Mononuclear cell (primary cell): ENCODE data around the gene PPP1CB. TPM values are rescaled to one million over a fixed set of nuclear protein-coding genes. Genes with fewer than 3 reads are reported as not detected.
A peak's percentile ranks its signal among the peaks of the same experiment; 100 is the strongest.
"Not testable (repeated sequence)": the region's sequence is repeated elsewhere in the genome, so short reads cannot be mapped to it uniquely, and the experiment has no call there.

Experiments
- H3K27me3 ChIP-seq: 2 replicates; pipeline ENCODE4 v1.6.0; 2011; ENCODE audit warnings: low read length, control low read depth; ENCODE audit not compliant: insufficient read depth
- H3K4me1 ChIP-seq: 2 replicates; pipeline ENCODE4 v1.5.1; 2011; ENCODE audit warnings: mild to moderate bottlenecking, low read length, control low read depth; ENCODE audit not compliant: insufficient read depth
- H3K4me3 ChIP-seq: 2 replicates; pipeline ENCODE4 v1.5.1; 2011; ENCODE audit warnings: mild to moderate bottlenecking, low read length, moderate library complexity
- H3K9me3 ChIP-seq: 2 replicates; pipeline ENCODE4 v1.5.1; 2011; ENCODE audit warnings: low read depth, mild to moderate bottlenecking, control low read depth, low read length
- total RNA-seq: library from RNA; depleted of rRNA; stranded (reverse); fragments of >200 nt; gene quantifications from one replicate; pipeline ENCODE4 v1.2.3, GENCODE V29; 2012

Gene PPP1CB
- total RNA-seq, 1 donor = 300 TPM

DNA sequence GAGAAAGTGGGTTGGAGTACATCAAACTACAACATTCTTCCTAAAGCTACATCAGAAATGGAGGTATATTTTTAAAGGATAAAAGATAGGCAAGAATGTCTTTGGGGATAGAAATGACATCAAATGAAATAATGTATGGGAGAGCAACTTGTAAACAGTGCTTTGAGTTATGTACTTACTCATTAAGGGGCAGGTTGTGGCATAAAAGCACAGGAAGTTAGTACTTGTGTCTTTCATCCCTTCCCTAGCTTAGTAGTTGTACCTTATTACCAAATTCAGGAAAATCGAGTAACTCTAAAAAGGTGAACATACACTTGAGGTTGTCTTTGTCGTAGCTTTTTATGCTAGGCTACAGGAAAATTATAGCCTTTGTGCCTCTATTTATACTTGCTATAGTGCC lies 28.9 kb downstream of the PPP1CB start:
- Histone ChIP-seq H3K9me3 (no peaks in the 10 kb centered on the region), H3K4me1 (peaks cover 2% of the 10 kb centered on the region), H3K27me3 (no peaks in the 10 kb centered on the region), H3K4me3 (no peak overlapping the region)

DNA sequence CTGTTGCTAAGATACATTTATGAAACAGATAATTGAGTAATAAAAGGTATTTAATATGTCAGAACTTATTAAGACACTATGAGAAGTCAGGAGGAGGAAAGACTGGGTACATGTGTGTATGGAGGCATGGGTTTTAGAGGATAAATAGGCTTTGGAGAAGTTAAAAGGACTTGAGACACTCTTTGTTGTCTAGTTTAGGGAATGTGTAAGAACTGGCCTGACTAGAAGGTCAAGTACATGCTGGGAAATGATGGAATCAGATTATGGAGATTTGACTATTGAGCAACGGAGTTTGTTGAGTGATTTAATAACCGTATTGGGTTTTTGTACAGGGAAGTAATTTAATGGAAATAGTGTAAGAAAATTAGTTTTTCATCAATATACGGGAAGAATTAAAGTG lies 30.8 kb downstream of the PPP1CB start:
- no peaks in the 10 kb centered on the region for H3K4me1 ChIP-seq
- no peaks in the 10 kb centered on the region for H3K9me3 ChIP-seq
- no peak overlapping the region for H3K4me3 ChIP-seq
- no peaks in the 10 kb centered on the region for H3K27me3 ChIP-seq

DNA sequence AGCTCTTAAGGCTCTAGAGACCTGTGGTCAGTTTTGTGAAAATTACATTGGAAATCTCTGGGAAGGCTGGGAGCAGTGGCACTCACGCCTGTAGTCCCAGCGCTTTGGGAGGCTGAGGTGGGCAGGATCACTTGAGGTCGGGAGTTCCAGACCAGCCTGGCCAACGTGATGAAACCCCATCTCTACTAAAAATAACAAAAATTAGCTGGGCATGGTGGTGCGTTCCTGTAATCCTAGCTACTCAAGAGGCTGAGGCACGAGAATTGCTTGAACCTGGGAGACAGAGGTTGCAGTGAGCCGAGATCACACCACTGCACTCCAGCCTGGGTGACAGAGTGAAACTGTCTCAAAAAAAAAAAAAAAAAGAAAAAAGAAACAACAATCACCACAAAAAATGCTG lies 32.9 kb downstream of the PPP1CB start:
- not testable (repeated sequence) for H3K9me3 ChIP-seq, H3K27me3 ChIP-seq, H3K4me1 ChIP-seq, H3K4me3 ChIP-seq

DNA sequence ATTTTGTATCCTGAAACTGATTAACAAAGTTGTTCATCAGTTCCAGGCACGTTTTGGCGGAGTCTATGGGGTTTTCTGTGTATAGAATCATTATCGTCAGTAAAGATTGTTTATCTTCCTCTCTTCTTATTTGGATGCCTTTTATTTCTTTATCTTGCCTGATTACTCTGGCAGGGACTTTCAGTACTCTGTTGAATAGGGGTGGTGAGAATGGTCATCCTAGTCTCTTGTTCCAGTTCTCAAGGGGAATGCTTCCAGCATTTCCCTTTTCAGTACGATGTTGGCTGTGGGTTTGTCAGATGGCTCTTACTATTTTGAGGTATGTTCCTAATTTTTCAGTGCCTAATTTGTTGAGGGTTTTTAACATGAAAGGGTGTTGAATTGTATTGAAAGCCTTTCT lies 45.0 kb downstream of the PPP1CB start:
- no peaks in the 10 kb centered on the region for H3K9me3 ChIP-seq
- no peak overlapping the region for H3K4me3 ChIP-seq
- no peaks in the 10 kb centered on the region for H3K4me1 ChIP-seq
- no peaks in the 10 kb centered on the region for H3K27me3 ChIP-seq

DNA sequence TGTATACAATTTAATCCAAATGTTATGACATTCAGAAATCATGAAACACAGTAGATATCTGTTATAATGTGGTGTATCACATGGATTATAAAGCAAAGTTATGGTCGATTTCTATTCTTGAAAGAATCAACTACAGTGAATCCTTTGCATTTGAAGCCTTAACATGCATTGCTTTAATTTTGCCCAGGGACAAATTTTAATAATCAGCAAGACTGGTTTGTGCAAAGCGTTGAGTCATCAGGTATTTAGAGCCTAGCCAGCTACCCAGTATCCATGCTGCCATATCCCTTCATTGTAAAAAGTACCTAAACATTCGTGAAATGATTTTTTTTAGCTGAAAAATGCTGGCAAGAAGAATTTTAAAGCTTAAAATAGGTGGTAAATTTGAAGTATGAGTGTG lies 50.1 kb downstream of the PPP1CB start:
- Histone ChIP-seq H3K4me1 (no peaks in the 10 kb centered on the region), H3K27me3 (no peaks in the 10 kb centered on the region), H3K4me3 (no peak overlapping the region), H3K9me3 (no peaks in the 10 kb centered on the region)

DNA sequence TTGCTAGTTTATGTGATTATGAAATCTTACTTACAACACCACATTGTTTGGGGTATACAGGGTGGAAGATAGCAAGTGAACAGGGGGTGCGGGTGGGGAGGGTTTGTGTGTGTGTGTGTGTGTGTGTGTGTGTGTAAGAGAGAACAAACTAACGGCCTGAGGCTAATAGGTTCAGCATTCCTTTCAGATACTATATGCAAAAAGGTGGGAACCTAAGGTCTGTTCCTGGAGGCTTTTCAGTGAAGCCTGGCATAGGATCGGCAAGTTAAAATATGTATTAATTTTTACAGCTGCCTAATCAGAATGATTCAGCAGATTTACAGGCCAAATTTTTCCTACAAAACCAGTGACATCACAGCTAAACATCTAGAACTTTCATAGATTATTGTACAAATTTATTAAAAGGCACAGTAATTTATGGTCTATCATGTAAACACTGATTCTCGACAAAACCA lies 51.4 kb downstream of the PPP1CB start:
- Histone ChIP-seq H3K27me3 (no peaks in the 10 kb centered on the region), H3K4me1 (no peaks in the 10 kb centered on the region), H3K4me3 (no peak overlapping the region), H3K9me3 (no peaks in the 10 kb centered on the region)

DNA sequence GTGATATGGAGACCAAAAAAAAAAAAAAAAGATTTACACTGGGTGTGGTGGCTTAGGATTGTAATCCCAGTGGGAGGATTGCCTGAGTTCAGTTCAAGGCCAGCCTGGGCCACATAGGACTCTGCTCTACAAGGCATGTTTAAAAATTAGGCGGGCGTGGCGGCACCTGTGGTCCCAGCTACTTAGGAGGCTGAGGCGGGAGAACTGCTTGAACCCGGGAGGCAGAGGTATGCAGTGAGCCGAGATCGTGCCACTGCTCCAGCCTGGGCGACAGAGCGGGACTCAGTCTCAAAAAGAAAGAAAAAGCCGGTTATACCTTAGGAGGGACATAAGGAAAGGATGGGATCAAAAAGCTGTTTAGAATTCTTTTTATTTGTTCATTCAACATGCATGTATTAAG lies 58.3 kb downstream of the PPP1CB start:
- no peaks in the 10 kb centered on the region for H3K27me3 ChIP-seq
- H3K4me3 ChIP-seq = no peak overlapping the region
- H3K4me1 ChIP-seq = peaks cover 20% of the 10 kb centered on the region
- H3K9me3 ChIP-seq = no peaks in the 10 kb centered on the region

DNA sequence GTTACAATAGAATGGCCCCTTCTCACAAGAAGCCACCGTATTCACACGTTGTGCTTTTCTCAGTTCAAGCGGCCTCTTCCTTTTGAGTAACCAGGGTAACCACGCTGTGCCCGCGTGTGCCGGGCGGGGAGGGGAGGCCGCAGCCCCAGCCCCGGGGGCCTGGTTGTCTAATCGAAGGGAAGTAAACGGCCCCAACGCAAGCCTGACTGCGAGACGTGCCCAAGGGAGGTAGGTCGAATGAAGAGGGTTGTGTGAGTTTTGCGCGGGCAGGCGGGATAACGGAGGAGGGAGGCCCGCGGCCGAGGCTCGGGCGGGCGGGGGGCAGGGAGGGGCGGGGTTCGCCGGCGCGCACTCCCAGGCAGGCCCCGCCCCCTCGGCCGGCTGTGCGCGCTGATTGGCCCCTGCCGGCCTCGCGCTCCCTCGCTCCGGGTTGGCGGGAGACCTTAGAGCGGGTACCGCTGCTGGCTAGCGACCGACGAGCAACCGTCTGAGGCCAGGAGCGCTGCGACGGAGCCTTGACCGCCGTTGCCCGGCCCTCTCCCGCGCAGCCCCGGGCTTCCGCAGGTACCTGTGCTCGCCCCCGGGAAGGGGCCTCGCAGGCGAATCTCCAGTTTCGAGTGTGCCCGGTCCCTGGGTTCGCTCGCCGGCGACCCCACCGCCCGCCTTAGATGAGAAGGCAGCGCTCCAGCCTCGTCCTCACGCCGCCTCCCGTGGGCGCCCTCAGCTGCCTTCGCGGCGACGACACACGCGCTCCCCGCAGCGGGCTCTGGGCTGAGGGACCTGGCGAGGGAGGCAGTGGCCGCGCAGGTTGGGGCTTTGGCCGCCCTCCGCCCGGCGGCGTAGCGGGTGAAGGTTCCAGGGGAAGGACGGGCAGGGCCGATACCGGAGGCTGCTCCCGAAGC lies 59.0 kb downstream of the PPP1CB start, which contains the start of gene SPDYA:
SPDYA (plus strand) TSS at position 451 of the 902 bp plus-strand sequence. CDS start 5,181 bp downstream, outside the sequence.
- H3K27me3 ChIP-seq = no peaks in the 10 kb centered on the region
- H3K4me3 ChIP-seq = peak within 1 kb of the TSS; percentile 37
- peaks cover 20% of the 10 kb centered on the region for H3K4me1 ChIP-seq
- no peaks in the 10 kb centered on the region for H3K9me3 ChIP-seq

DNA sequence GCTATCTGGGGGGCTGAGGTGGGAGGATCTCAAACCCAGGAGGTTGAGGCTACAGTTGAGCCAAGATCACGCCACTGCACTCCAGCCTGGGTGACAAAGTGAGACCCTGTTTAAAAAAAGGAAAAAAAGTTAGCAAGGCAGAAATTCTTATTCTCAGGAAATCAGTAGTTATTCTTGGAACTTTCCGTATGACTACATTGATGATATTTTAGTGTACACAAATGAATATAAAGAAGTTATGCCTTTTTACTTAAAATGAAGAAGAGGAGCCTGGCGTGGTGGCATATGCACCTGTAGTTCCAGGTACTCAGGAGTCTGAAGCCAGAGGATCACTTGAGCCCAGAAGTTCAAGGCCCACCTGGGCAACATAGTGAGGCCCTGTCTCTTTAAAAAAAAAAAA lies 66.4 kb downstream of the PPP1CB start:
- no peak overlapping the region for H3K4me3 ChIP-seq
- no peaks in the 10 kb centered on the region for H3K27me3 ChIP-seq
- no peaks in the 10 kb centered on the region for H3K9me3 ChIP-seq
- H3K4me1 ChIP-seq = peaks cover 3% of the 10 kb centered on the region

DNA sequence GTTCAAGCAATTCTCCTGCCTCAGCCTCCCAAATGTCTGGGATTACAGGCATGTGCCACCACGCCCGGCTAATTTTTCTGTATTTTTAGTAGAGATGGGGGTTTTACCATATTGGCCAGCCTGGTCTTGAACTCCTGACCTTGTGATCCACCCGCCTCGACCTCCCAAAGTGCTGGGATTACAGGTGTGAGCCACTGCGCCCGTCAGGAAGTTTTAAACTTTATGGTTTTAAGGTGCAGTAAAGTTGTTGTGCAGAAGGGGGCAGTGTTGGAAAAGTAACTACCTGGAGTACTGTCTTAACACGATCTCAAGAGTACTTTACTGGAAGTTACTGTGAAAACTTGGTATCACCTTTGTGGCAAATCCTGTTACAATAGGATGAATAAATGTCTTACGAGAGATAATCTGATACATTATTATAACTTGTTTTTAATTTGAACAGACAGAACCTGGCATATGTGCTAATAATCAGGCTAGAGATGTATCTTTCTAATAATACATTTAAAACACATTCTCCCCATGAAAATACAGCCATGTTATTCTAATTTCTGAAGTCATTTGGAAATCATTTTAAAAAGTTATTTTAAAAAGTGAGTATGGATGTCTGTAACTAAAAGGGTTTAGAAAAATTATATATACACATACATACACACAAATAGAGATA lies 69.8 kb downstream of the PPP1CB start:
- H3K4me3 ChIP-seq = no peak overlapping the region
- H3K27me3 ChIP-seq = no peaks in the 10 kb centered on the region
- H3K9me3 ChIP-seq = no peaks in the 10 kb centered on the region
- H3K4me1 ChIP-seq = peaks cover 3% of the 10 kb centered on the region

DNA sequence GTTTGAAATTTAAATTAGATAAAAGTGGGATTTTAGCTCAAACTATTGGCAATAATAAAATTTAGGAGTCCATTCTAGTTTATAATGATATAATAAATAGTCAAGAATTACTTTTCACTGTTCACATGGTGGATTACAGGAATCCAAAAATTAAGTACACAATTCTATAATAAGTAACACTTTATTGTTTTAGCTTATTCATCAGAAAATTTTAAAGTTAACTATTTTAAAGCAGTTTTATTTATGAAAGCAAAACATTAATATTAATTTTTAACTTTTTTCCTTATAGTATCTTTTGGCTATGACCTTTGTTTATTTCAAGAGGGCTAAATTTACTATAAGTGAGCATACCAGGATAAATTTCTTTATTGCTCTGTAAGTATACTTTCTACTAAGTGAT lies 70.4 kb downstream of the PPP1CB start:
- H3K4me1 ChIP-seq = peaks cover 3% of the 10 kb centered on the region
- H3K27me3 ChIP-seq = no peaks in the 10 kb centered on the region
- no peaks in the 10 kb centered on the region for H3K9me3 ChIP-seq

DNA sequence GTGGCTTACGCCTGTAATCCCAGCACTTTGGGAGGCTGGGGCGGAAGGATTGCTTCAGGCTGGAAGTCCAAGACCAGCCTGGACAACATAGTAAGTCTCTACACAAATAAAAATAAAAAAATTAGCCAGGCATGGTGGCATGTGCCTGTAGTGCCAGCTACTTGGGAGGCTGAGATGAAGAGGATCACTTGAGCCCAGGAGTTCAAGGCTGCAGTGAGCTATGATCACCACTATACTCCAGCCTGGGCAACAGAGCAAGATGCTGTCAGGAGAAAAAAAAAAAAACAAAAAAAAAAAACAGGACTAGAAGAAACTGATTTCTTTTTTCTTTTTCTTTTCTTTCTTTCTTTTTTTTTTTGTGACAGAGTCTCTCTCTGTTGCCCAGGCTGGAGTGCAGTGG lies 72.6 kb downstream of the PPP1CB start:
- peaks cover 3% of the 10 kb centered on the region for H3K4me1 ChIP-seq
- H3K9me3 ChIP-seq = no peaks in the 10 kb centered on the region
- no peaks in the 10 kb centered on the region for H3K27me3 ChIP-seq
- no peak overlapping the region for H3K4me3 ChIP-seq

More for the DNA sequence above, 70.4 kb downstream of the PPP1CB start:
- H3K4me3 ChIP-seq = no peak overlapping the region

DNA sequence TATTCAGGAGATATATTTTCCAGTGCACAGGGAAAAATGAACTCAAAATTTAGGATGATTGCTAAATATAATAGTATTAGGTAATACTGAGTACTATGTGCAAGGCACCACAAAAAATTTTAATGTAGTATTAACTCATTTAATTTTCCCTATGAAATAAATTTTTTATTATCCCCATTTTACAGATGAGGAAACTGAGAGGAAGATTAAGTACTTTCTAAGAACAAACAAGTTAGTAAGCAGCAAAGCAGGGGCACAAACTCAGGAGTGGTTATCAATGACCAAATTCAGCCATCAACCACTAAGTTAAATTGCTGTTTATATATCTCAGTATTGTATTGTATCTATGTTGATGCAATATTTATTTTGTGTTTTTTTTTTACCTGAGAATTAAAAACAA lies 73.2 kb downstream of the PPP1CB start:
- H3K4me3 ChIP-seq = no peak overlapping the region
- no peaks in the 10 kb centered on the region for H3K27me3 ChIP-seq
- H3K4me1 ChIP-seq = peaks cover 3% of the 10 kb centered on the region
- no peaks in the 10 kb centered on the region for H3K9me3 ChIP-seq

DNA sequence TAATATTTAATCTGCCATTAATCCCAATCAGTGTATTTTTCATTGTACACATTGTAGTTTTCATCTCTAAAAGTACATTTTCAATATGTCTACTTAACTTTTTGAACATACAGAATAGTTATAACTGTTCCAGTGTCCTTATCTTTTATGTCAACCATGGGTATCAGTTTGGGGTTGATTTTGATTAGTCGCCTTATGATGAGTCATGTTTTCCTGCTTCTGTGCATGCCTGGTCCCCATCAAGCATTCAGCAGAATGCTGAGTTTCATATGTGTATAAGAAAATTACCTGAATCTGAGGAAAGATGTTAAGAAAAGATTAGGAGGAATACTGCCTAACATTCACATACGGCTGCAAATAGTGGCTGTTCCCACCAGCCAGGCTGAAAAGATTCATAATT lies 76.8 kb downstream of the PPP1CB start:
- no peaks in the 10 kb centered on the region for H3K27me3 ChIP-seq
- no peak overlapping the region for H3K4me3 ChIP-seq
- H3K4me1 ChIP-seq = no peaks in the 10 kb centered on the region
- H3K9me3 ChIP-seq = no peaks in the 10 kb centered on the region

DNA sequence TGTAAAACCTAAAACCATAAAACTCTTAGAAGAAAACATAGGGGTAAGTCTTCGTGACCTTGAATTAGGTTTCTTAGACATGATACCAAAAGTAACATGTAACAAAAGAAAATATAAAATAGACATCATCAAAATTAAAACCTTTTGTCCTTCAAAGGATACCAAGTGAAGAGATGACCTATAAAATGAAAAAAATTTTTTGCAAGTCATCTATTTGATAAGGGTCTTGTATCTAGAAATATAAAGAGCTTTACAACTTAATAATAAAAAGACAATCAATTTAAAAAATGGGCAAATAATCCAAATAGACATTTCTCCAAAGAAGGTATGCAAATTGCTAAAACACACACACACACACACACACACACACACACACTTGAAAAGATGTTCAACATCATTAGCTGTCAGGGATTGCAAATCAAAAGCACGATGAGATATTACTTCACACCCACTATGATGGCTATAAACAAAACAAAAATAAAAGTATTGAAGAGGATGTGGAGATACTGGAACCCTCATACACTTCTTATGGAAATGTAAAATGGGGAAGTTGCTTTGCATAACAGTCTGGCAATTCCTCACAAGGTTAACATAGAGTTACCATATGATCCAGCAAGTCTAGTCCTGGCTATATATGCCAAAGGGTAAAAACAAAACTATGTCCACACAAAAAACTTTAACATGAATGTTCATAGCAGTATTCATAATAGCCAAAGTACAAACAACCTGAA lies 82.3 kb downstream of the PPP1CB start:
- H3K27me3 ChIP-seq = no peaks in the 10 kb centered on the region
- H3K9me3 ChIP-seq = no peaks in the 10 kb centered on the region
- no peaks in the 10 kb centered on the region for H3K4me1 ChIP-seq
- no peak overlapping the region for H3K4me3 ChIP-seq
